GM18867 (cell line): ENCODE results near the gene USP20.
"Not testable (repeated sequence)": the region's sequence is repeated elsewhere in the genome, so short reads cannot be mapped to it uniquely, and the experiment has no call there.

Experiments
- ATAC-seq: cut with Tn5 transposase; IDR thresholded peaks from one replicate; pipeline ENCODE4 v1.9.1; 2021; ENCODE audit warnings: mild to moderate bottlenecking, moderate library complexity; ENCODE audit not compliant: unreplicated experiment

USP20 gene

GRCh38 chr9:129887334-129888292, 52.4 kb downstream of the USP20 start:
- ATAC-seq: no peak

- peak; percentile 60 for ATAC-seq
Measured at GRCh38 chr9:129888293-129889121, 53.2 kb downstream of the USP20 start.

- ATAC-seq: no peak
Measured at GRCh38 chr9:129889122-129889940, 54.1 kb downstream of the USP20 start.

- ATAC-seq: no peak
Measured at GRCh38 chr9:129889941-129890717, 54.9 kb downstream of the USP20 start.

- ATAC-seq: not testable (repeated sequence)
Measured at GRCh38 chr9:129890718-129891299, 55.6 kb downstream of the USP20 start.

GRCh38 chr9:129891569-129891968, 56.3 kb downstream of the USP20 start:
- ATAC-seq: no peak

- ATAC-seq: no peak
Measured at GRCh38 chr9:129894120-129894823, 59.0 kb downstream of the USP20 start.

- ATAC-seq: no peak
Measured at GRCh38 chr9:129895376-129896268, 60.4 kb downstream of the USP20 start.

GRCh38 chr9:129897263-129897662, 62.0 kb downstream of the USP20 start:
- no peak for ATAC-seq

GRCh38 chr9:129898185-129898584, 62.9 kb downstream of the USP20 start:
- ATAC-seq: no peak

- ATAC-seq: no peak
Measured at GRCh38 chr9:129899620-129900019, 64.4 kb downstream of the USP20 start.

- ATAC-seq: peak; percentile 84
Measured at GRCh38 chr9:129900263-129901027, 65.2 kb downstream of the USP20 start.

- no peak for ATAC-seq
Measured at GRCh38 chr9:129901993-129902739, 66.9 kb downstream of the USP20 start.

GRCh38 chr9:129902740-129903134, 67.5 kb downstream of the USP20 start:
- ATAC-seq: no peak

GRCh38 chr9:129904734-129905133, 69.5 kb downstream of the USP20 start:
- ATAC-seq: no peak

- no peak for ATAC-seq
Measured at GRCh38 chr9:129906298-129906697, 71.0 kb downstream of the USP20 start.

- no peak for ATAC-seq
Measured at GRCh38 chr9:129907201-129907600, 71.9 kb downstream of the USP20 start.
